Naive thymus-derived CD4-positive, alpha-beta T cell (primary cell): ENCODE data around the gene DQX1. TPM values are rescaled to one million over a fixed set of nuclear protein-coding genes. Genes with fewer than 3 reads are reported as not detected.

Experiments
- ATAC-seq: fragments of 150-1000 bp; cut with Tn5 transposase; 2 replicates; pipeline ENCODE4 v1.10.0; 2021; ENCODE audit warnings: mild to moderate bottlenecking, moderate library complexity
- CTCF ChIA-PET: fragments of 350-600 bp; sonication (Branson Sonifier 250); formaldehyde crosslinking; loops from one replicate; lab custom pipeline; 2021; ENCODE audit warnings: antibody characterized with exemption; lab: Charles Lee
- POLR2A ChIA-PET: fragments of 350-600 bp; sonication (Branson Sonifier 250); formaldehyde crosslinking; loops from one replicate; lab custom pipeline; 2021; ENCODE audit warnings: antibody characterized with exemption, inconsistent platforms; lab: Charles Lee
- DNase-seq, 9 donors: peaks; one replicate each; pipeline versions ENCODE4 v3.0.0 to v3.0.0-alpha.2; 2020 to 2022; ENCODE audit warnings: mixed read lengths in 1 of 9
- H3K27ac ChIP-seq: one replicate; pipeline ENCODE4 v1.7.0; 2013; ENCODE audit warnings: mild to moderate bottlenecking, low read depth, low read length, moderate library complexity
- H3K27me3 ChIP-seq, 2 donors: one replicate each; pipeline ENCODE4 v1.7.0; 2013; ENCODE audit warnings: low read length in 2 of 2, mild to moderate bottlenecking in 2 of 2, moderate library complexity in 2 of 2; ENCODE audit not compliant: control insufficient read depth in 2 of 2, insufficient read depth in 2 of 2
- H3K36me3 ChIP-seq, 3 experiments: 1 replicate in 2 of 3; 2 replicates in 1 of 3; pipeline ENCODE4 v1.7.0; 2013; ENCODE audit warnings: low read length in 3 of 3, mild to moderate bottlenecking in 3 of 3, moderate library complexity in 1 of 3; ENCODE audit not compliant: insufficient read depth in 3 of 3, control insufficient read depth in 2 of 3
- H3K4me1 ChIP-seq, 2 donors: one replicate each; pipeline ENCODE4 v1.7.0; 2013; ENCODE audit warnings: low read length in 2 of 2, mild to moderate bottlenecking in 2 of 2, moderate library complexity in 1 of 2; ENCODE audit not compliant: control insufficient read depth in 2 of 2, insufficient read depth in 2 of 2
- H3K4me3 ChIP-seq: 2 replicates; pipeline ENCODE4 v1.7.0; 2013; ENCODE audit warnings: mild to moderate bottlenecking, low read length
- H3K9me3 ChIP-seq, 3 experiments: 1 replicate in 2 of 3; 2 replicates in 1 of 3; pipeline ENCODE4 v1.7.0; 2013; ENCODE audit warnings: low read length in 3 of 3; ENCODE audit not compliant: control insufficient read depth in 2 of 3
- H3K27ac Mint-ChIP-seq, 9 donors: one replicate each; pipeline ENCODE4 v1.8.0; 2020 to 2022; ENCODE audit warnings: mixed read lengths in 9 of 9, mild to moderate bottlenecking in 8 of 9, moderate library complexity in 5 of 9, inconsistent platforms in 2 of 9
- H3K27me3 Mint-ChIP-seq, 5 donors: one replicate each; pipeline ENCODE4 v1.8.0; 2021 to 2022; ENCODE audit warnings: mixed read lengths in 5 of 5, mild to moderate bottlenecking in 1 of 5
- H3K36me3 Mint-ChIP-seq, 5 donors: one replicate each; pipeline ENCODE4 v1.8.0; 2020 to 2022; ENCODE audit warnings: mixed read lengths in 5 of 5, mild to moderate bottlenecking in 3 of 5, inconsistent platforms in 1 of 5
- H3K4me1 Mint-ChIP-seq, 7 donors: one replicate each; pipeline ENCODE4 v1.8.0; 2020 to 2022; ENCODE audit warnings: mixed read lengths in 7 of 7, mild to moderate bottlenecking in 3 of 7, inconsistent platforms in 1 of 7
- H3K4me3 Mint-ChIP-seq, 10 donors: one replicate each; pipeline ENCODE4 v1.8.0; 2020 to 2022; ENCODE audit warnings: mild to moderate bottlenecking in 10 of 10, mixed read lengths in 10 of 10, moderate library complexity in 6 of 10, inconsistent platforms in 2 of 10
- H3K9me3 Mint-ChIP-seq, 11 donors: one replicate each; pipeline ENCODE4 v1.8.0; 2020 to 2022; ENCODE audit warnings: mixed read lengths in 11 of 11, mild to moderate bottlenecking in 4 of 11, inconsistent platforms in 1 of 11, moderate library complexity in 1 of 11
- intact Hi-C, 2 donors: fragments of 100-400 bp; cut with micrococcal nuclease; formaldehyde crosslinking; loops; one replicate each; pipeline ENCODE4 v1.15.1; 2023
- polyA plus RNA-seq, 2 donors: library from polyadenylated mRNA; unstranded; fragments of 300-500 nt; fragmentation: Illumina TruSeq; gene quantifications; one replicate each; pipeline ENCODE4 v1.2.3, GENCODE V29; 2021
- total RNA-seq, 6 experiments: library from RNA in 5 of 6; stranded (reverse) in 5 of 6; gene quantifications; 1 replicate in 5 of 6; 2 replicates in 1 of 6; pipeline ENCODE4 v1.2.3 and lab custom pipeline; 2021 to 2026

DQX1 gene
- total and polyA plus RNA-seq, 7 experiments from 2014 or later, result 0.13 to 0.95 (median 0.59) TPM; not detected in 2

DNA sequence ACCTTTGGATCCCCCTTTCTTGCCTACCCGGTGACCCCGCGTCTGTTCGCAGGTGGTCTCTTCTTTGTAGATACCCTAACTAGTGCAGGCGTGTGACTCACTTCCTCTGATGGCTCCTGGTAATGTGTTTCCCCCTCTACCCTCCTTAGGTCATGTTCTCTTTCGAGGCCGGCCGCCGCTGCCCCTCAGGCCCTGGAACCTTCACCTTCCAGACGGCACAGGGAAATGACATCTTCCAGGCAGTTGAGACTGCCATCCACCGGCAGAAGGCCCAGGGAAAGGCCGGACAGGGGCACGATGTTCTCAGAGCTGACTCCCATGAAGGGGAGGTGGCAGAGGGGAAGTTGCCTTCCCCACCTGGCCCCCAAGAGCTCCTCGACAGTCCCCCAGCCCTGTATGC is 30.1 kb upstream of the DQX1 start:
- no peak for ATAC-seq
- H3K4me1 ChIP-seq, result peaks cover 7 to 10% of the 10 kb centered on the region in 2 donors
- Mint-ChIP-seq H3K9me3 (no peaks in the 10 kb centered on the region), H3K4me1 (peaks cover 9 to 35% (median 18%) of the 10 kb centered on the region in 7 donors), H3K4me3 (peak overlapping the region; percentile 59 to 96 (median 92)), H3K36me3 (peaks cover 0 to 4% (median 0%) of the 10 kb centered on the region in 5 donors), H3K27me3 (peaks cover 4 to 15% (median 6%) of the 10 kb centered on the region in 5 donors), H3K27ac (peak overlapping the region in 5 of 9 donors; percentile 38 to 75 (median 59))
- peaks cover 0 to 3% (median 0%) of the 10 kb centered on the region in 3 experiments for H3K36me3 ChIP-seq
- H3K27me3 ChIP-seq, result no peaks in the 10 kb centered on the region
- intact Hi-C loops, result loop anchor here in 1 of 2 donors (10.0 kb wide), 1 partner anchor 1171 kb away; the partner anchor contains the start of gene ALMS1
- ChIA-PET CTCF (interaction anchor here (0.7 to 2.0 kb wide), 2 partner anchors 32 to 73 kb away, joined by 3 to 5 read pairs; partner anchors contain the start of genes CCDC142 and TTC31), POLR2A (interaction anchor here (1.0 kb wide), 1 partner anchor 18 kb away, joined by 4 read pairs; no protein-coding TSS in a partner anchor)
- no peak overlapping the region for H3K4me3 ChIP-seq
- no peak overlapping the region for H3K27ac ChIP-seq
- DNase-seq, result no peak
- H3K9me3 ChIP-seq, result no peaks in the 10 kb centered on the region

DNA sequence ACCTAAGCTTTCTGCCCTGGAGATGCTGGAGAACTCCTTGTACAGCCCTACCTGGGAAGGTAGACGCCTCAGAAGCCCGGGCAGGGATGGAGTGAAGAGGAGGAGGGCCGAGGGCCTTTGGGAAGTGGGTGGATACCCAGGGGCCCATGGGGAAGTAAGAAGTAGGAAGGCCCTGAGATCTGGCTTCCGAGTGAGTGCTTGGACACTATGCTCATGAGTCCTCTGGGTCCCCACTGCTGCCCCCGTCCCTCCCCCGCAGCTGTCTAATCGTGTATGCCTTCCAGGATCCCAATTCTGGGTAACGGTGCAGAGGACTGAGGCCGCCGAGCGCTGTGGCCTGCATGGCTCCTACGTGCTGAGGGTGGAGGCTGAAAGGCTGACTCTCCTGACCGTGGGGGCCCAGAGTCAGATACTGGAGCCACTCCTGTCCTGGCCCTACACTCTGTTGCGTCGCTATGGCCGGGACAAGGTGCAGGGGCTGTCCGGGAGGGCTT is 29.6 kb upstream of the DQX1 start:
- CTCF ChIA-PET, result no interaction called here
- H3K9me3 ChIP-seq, result no peaks in the 10 kb centered on the region
- H3K36me3 Mint-ChIP-seq, result peaks cover 0 to 4% (median 0%) of the 10 kb centered on the region in 5 donors
- H3K9me3 Mint-ChIP-seq, result no peaks in the 10 kb centered on the region
- no peak for ATAC-seq
- H3K4me1 ChIP-seq, result peaks cover 7 to 10% of the 10 kb centered on the region in 2 donors
- POLR2A ChIA-PET, result interaction anchor here (0.6 to 1.2 kb wide), 5 partner anchors 11 to 377 kb away, joined by 3 to 4 read pairs (median 3); partner anchors contain the start of genes AUP1, HTRA2 and MOB1A
- H3K27ac Mint-ChIP-seq, result peak overlapping the region in 8 of 9 donors; percentile 62 to 95 (median 86)
- no peak for DNase-seq
- H3K4me1 Mint-ChIP-seq, result peaks cover 9 to 35% (median 18%) of the 10 kb centered on the region in 7 donors
- peak overlapping the region; percentile 70 for H3K4me3 ChIP-seq
- peak overlapping the region; percentile 85 to 96 (median 92) for H3K4me3 Mint-ChIP-seq
- H3K27me3 Mint-ChIP-seq, result peaks cover 6 to 19% (median 11%) of the 10 kb centered on the region in 5 donors
- H3K27ac ChIP-seq, result peak overlapping the region; percentile 76
- no peaks in the 10 kb centered on the region for H3K27me3 ChIP-seq
- intact Hi-C loops, result loop anchor here (1.0 to 10.0 kb wide), 5 partner anchors 31 to 1171 kb away; partner anchors contain the start of genes ALMS1 (in 1 of the 2), HK2 (in 1 of the 2) and PCGF1 (in 1 of the 2)
- H3K36me3 ChIP-seq, result peaks cover 0 to 3% (median 0%) of the 10 kb centered on the region in 3 experiments

GRCh38 chr2:74554820-74555531 is 28.9 kb upstream of the DQX1 start:
- Histone ChIP-seq H3K27ac (peak overlapping the region; percentile 76), H3K4me1 (peaks cover 7 to 10% of the 10 kb centered on the region in 2 donors), H3K9me3 (no peaks in the 10 kb centered on the region), H3K27me3 (peaks cover 0 to under 1% of the 10 kb centered on the region in 2 donors), H3K36me3 (peaks cover 0 to 3% (median 0%) of the 10 kb centered on the region in 3 experiments), H3K4me3 (peak overlapping the region; percentile 70)
- Mint-ChIP-seq H3K27ac (peak overlapping the region; percentile 62 to 95 (median 86)), H3K4me1 (peaks cover 9 to 32% (median 16%) of the 10 kb centered on the region in 7 donors), H3K4me3 (peak overlapping the region; percentile 85 to 96 (median 92)), H3K27me3 (peaks cover 12 to 20% (median 18%) of the 10 kb centered on the region in 5 donors), H3K9me3 (no peaks in the 10 kb centered on the region), H3K36me3 (peaks cover 0 to 4% (median 0%) of the 10 kb centered on the region in 5 donors)
- peak; percentile 62 for ATAC-seq
- intact Hi-C loops, result loop anchor here (1.0 to 10.0 kb wide), 12 partner anchors 19 to 1170 kb away; partner anchors contain the start of genes AUP1 (in 2 of the 2), HTRA2 (in 2 of the 2), PCGF1 (in 2 of the 2) and SEMA4F (in 2 of the 2)
- ChIA-PET CTCF (no interaction called here), POLR2A (interaction anchor here (0.6 to 1.2 kb wide), 6 partner anchors 12 to 376 kb away, joined by 3 to 4 read pairs (median 3); partner anchors contain the start of genes AUP1, HTRA2 and MOB1A)
- peak in 5 of 9 donors; percentile 29 to 60 (median 37) for DNase-seq

GRCh38 chr2:74553892-74554819 is 28.1 kb upstream of the DQX1 start, which contains the start of the genes DOK1 and LOXL3:
TSS of gene DOK1 (plus strand) at chr2:74554720. CDS start at chr2:74554755, 35 bp downstream.
TSS of gene LOXL3 (minus strand) at chr2:74553942. CDS start at chr2:74552634, 1,308 bp downstream.
- intact Hi-C loops, result loop anchor here (1.0 to 10.0 kb wide), 10 partner anchors 20 to 1169 kb away; partner anchors contain the start of genes AUP1 (in 2 of the 2), HTRA2 (in 2 of the 2), PCGF1 (in 2 of the 2) and SEMA4F (in 2 of the 2)
- ChIA-PET POLR2A (interaction anchor here (0.9 to 1.2 kb wide), 4 partner anchors 21 to 98 kb away, joined by 3 read pairs; no protein-coding TSS in a partner anchor), CTCF (no interaction called here)
- peaks cover 0 to 4% (median 0%) of the 10 kb centered on the region in 5 donors for H3K36me3 Mint-ChIP-seq
- ATAC-seq, result peak; percentile 86
- H3K27me3 ChIP-seq, result peaks cover 0 to 9% of the 10 kb centered on the region in 2 donors
- DNase-seq, result peak; percentile 70 to 87 (median 78)
- H3K9me3 Mint-ChIP-seq, result no peaks in the 10 kb centered on the region
- peak within 1 kb of the TSS; percentile 85 to 96 (median 92) for H3K4me3 Mint-ChIP-seq
- peak within 1 kb of the TSS; percentile 62 to 95 (median 86) for H3K27ac Mint-ChIP-seq
- H3K4me3 ChIP-seq, result peak within 1 kb of the TSS; percentile 70
- H3K27ac ChIP-seq, result peak within 1 kb of the TSS; percentile 76
- H3K4me1 ChIP-seq, result peaks cover 7 to 16% of the 10 kb centered on the region in 2 donors
- H3K9me3 ChIP-seq, result no peaks in the 10 kb centered on the region
- peaks cover 9 to 31% (median 18%) of the 10 kb centered on the region in 7 donors for H3K4me1 Mint-ChIP-seq
- peaks cover 0 to 3% (median 0%) of the 10 kb centered on the region in 3 experiments for H3K36me3 ChIP-seq
- peaks cover 21 to 27% (median 24%) of the 10 kb centered on the region in 5 donors for H3K27me3 Mint-ChIP-seq

DNA sequence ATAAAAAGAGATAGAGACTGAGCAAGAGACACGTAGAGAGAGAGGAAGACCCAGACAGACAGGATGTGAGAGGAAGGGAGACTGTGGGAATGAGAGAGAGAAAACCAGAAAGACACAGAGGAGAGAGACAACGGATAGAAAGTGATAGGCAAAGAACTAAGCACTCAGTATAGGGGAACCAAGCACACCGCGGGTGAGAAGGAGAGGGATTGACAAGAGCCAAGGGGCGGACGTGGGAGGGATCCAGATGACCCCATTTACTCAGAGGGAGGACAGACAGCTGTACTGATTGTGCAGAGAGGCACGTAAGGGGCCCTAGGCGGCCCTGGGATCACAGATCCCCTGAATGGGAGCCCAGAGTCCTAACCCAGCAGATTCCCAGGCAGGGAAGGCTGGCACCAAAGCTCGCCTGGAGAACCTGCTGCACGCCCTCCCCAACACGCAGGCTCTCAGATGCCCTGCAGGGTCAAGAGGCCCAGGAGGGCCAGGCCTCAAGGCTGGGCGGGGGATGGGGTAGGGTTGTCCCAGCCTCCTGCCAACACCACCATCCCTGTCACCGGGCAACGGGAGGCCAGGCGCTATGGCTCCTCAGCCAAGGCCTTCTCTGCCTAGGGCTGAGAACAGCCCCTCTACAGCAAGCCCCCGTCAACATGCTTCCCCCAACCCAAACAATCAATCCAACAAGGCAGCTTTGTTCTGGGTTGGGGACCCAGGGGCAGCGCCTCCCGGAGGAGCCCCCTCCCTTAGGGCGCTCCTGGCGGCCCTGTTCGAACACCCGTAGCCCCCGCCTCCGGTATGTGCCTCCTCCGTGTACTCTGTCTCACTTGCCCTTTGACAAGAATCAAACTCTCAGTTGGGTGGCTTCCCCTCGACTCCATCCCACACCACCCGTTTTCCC is 27.1 kb upstream of the DQX1 start:
- peak overlapping the region; percentile 44 to 89 (median 79) for H3K27ac Mint-ChIP-seq
- peaks cover 26 to 32% (median 29%) of the 10 kb centered on the region in 5 donors for H3K27me3 Mint-ChIP-seq
- POLR2A ChIA-PET, result interaction anchor here (0.9 to 1.0 kb wide), 3 partner anchors 20 to 26 kb away, joined by 3 read pairs; no protein-coding TSS in a partner anchor
- peaks cover 13 to 33% (median 22%) of the 10 kb centered on the region in 7 donors for H3K4me1 Mint-ChIP-seq
- Histone ChIP-seq H3K4me1 (peaks cover 7 to 23% of the 10 kb centered on the region in 2 donors), H3K27ac (no peak overlapping the region), H3K36me3 (peaks cover 0 to 3% (median 0%) of the 10 kb centered on the region in 3 experiments), H3K9me3 (no peaks in the 10 kb centered on the region), H3K4me3 (no peak overlapping the region), H3K27me3 (peaks cover 0 to 15% of the 10 kb centered on the region in 2 donors)
- no peak for ATAC-seq
- CTCF ChIA-PET, result no interaction called here
- H3K9me3 Mint-ChIP-seq, result no peaks in the 10 kb centered on the region
- H3K36me3 Mint-ChIP-seq, result peaks cover 0 to 4% (median 0%) of the 10 kb centered on the region in 5 donors
- no peak for DNase-seq
- intact Hi-C loops, result loop anchor here (5.0 to 10.0 kb wide), 2 partner anchors 99 to 1168 kb away; partner anchors contain the start of genes ALMS1 (in 1 of the 2) and SEMA4F (in 1 of the 2)
- peak overlapping the region; percentile 62 to 89 (median 76) for H3K4me3 Mint-ChIP-seq
